Loucy (cell line): Measurements from ENCODE around the gene PPFIBP1.

Experiments
- H2AFZ ChIP-seq: fragments of 200-600 bp; sonication (generic); 2 replicates; pipeline ENCODE4 v1.6.0; 2016; ENCODE audit warnings: antibody characterized with exemption, mild to moderate bottlenecking, low read length, moderate library complexity
- H3F3A ChIP-seq: fragments of 200-600 bp; 2 replicates; pipeline ENCODE4 v1.6.0; 2016; ENCODE audit warnings: antibody characterized with exemption, low read depth, mild to moderate bottlenecking
- H3K27me3 ChIP-seq: fragments of 200-600 bp; sonication (generic); 2 replicates; pipeline ENCODE4 v1.6.1; 2014; ENCODE audit warnings: low read length, mild to moderate bottlenecking; ENCODE audit not compliant: insufficient read depth, poor library complexity, severe bottlenecking
- H3K36me3 ChIP-seq: fragments of 200-600 bp; sonication (generic); 2 replicates; pipeline ENCODE4 v1.6.1; 2016; ENCODE audit warnings: low read length; ENCODE audit not compliant: insufficient read depth
- H3K4me1 ChIP-seq: fragments of 200-600 bp; sonication (generic); 2 replicates; pipeline ENCODE4 v1.5.1; 2014; ENCODE audit warnings: low read length, mild to moderate bottlenecking; ENCODE audit not compliant: insufficient read depth, poor library complexity, severe bottlenecking
- H3K4me2 ChIP-seq: fragments of 200-600 bp; sonication (generic); 2 replicates; pipeline ENCODE4 v1.6.0; 2014; ENCODE audit warnings: antibody characterized with exemption, low read length, low read depth, mild to moderate bottlenecking; ENCODE audit not compliant: poor library complexity, severe bottlenecking
- H3K4me3 ChIP-seq: fragments of 200-600 bp; sonication (generic); 2 replicates; pipeline ENCODE4 v1.5.1; 2014; ENCODE audit warnings: low read length, mild to moderate bottlenecking, mixed read lengths; ENCODE audit not compliant: poor library complexity, severe bottlenecking
- H3K79me2 ChIP-seq: fragments of 200-600 bp; sonication (generic); 2 replicates; pipeline ENCODE4 v1.6.1; 2014; ENCODE audit warnings: low read length; ENCODE audit not compliant: insufficient read depth
- H3K9ac ChIP-seq: fragments of 200-600 bp; sonication (generic); 2 replicates; pipeline ENCODE4 v1.6.0; 2014; ENCODE audit warnings: mild to moderate bottlenecking, low read depth, low read length, moderate library complexity; ENCODE audit not compliant: poor library complexity, severe bottlenecking
- H3K9me2 ChIP-seq: fragments of 200-600 bp; sonication (generic); replicated peaks from 2 replicates; pipeline ENCODE4 v1.6.1; 2016; ENCODE audit warnings: low read depth, low read length, mixed read lengths
- H3K9me3 ChIP-seq: fragments of 200-600 bp; sonication (generic); 2 replicates; pipeline ENCODE4 v1.6.1; 2014; ENCODE audit warnings: mild to moderate bottlenecking, antibody characterized with exemption, low read length, low read depth; ENCODE audit not compliant: insufficient read depth
- H4K20me1 ChIP-seq: fragments of 200-600 bp; sonication (generic); 2 replicates; pipeline ENCODE4 v1.6.0; 2014; ENCODE audit warnings: antibody characterized with exemption, low read length, mild to moderate bottlenecking; ENCODE audit not compliant: insufficient read depth, poor library complexity, severe bottlenecking
- CTCF ChIP-seq: fragments of 200-600 bp; sonication (generic); conservative IDR thresholded peaks from 2 replicates; pipeline ENCODE4 v1.5.1; 2014; ENCODE audit warnings: mild to moderate bottlenecking, antibody characterized with exemption, low read length
- EZH2phosphoT487 ChIP-seq: fragments of 200-600 bp; IDR thresholded peaks from 2 replicates; pipeline ENCODE4 v1.6.1; 2018; ENCODE audit warnings: antibody characterized with exemption, mild to moderate bottlenecking, moderate library complexity, borderline replicate concordance

Gene PPFIBP1

GRCh38 chr12:27500546-27500945, 23.5 kb upstream of the PPFIBP1 start:
- Histone ChIP-seq H3K9me3 (no peaks in the 10 kb centered on the region), H3K27me3 (no peaks in the 10 kb centered on the region), H3K4me2 (no peak overlapping the region), H3K36me3 (no peaks in the 10 kb centered on the region), H4K20me1 (no peaks in the 10 kb centered on the region), H3K9ac (no peak overlapping the region), H3F3A (no peaks in the 10 kb centered on the region), H3K9me2 (no peaks in the 10 kb centered on the region), H3K79me2 (no peaks in the 10 kb centered on the region), H3K4me3 (no peak overlapping the region), H3K4me1 (peaks cover 3% of the 10 kb centered on the region), H2AFZ (no peak overlapping the region)
- TF ChIP-seq CTCF (no peak), EZH2phosphoT487 (no peak)

- H3K9ac ChIP-seq, result no peak overlapping the region
- no peak overlapping the region for H2AFZ ChIP-seq
- TF ChIP-seq EZH2phosphoT487 (no peak), CTCF (no peak)
- no peak overlapping the region for H3K4me2 ChIP-seq
- no peaks in the 10 kb centered on the region for H3F3A ChIP-seq
- no peaks in the 10 kb centered on the region for H4K20me1 ChIP-seq
- no peaks in the 10 kb centered on the region for H3K9me3 ChIP-seq
- H3K27me3 ChIP-seq, result no peaks in the 10 kb centered on the region
- peaks cover 3% of the 10 kb centered on the region for H3K4me1 ChIP-seq
- H3K4me3 ChIP-seq, result no peak overlapping the region
- H3K79me2 ChIP-seq, result no peaks in the 10 kb centered on the region
- no peaks in the 10 kb centered on the region for H3K36me3 ChIP-seq
- H3K9me2 ChIP-seq, result no peaks in the 10 kb centered on the region
These were observed 22.0 kb upstream of the PPFIBP1 start for GRCh38 chr12:27502021-27502435.

GRCh38 chr12:27504507-27504906, 19.5 kb upstream of the PPFIBP1 start:
- H3K4me1 ChIP-seq, result peaks cover 3% of the 10 kb centered on the region
- H3F3A ChIP-seq, result no peaks in the 10 kb centered on the region
- no peaks in the 10 kb centered on the region for H4K20me1 ChIP-seq
- H3K9ac ChIP-seq, result no peak overlapping the region
- H3K79me2 ChIP-seq, result no peaks in the 10 kb centered on the region
- no peaks in the 10 kb centered on the region for H3K36me3 ChIP-seq
- no peaks in the 10 kb centered on the region for H3K9me2 ChIP-seq
- no peak overlapping the region for H3K4me2 ChIP-seq
- no peaks in the 10 kb centered on the region for H3K9me3 ChIP-seq
- H3K27me3 ChIP-seq, result no peaks in the 10 kb centered on the region
- TF ChIP-seq CTCF, result no peak
- no peak for TF ChIP-seq EZH2phosphoT487
- H3K4me3 ChIP-seq, result no peak overlapping the region
- H2AFZ ChIP-seq, result no peak overlapping the region
